ENCODE measurements around the gene AAR2.

Gene AAR2

DNA sequence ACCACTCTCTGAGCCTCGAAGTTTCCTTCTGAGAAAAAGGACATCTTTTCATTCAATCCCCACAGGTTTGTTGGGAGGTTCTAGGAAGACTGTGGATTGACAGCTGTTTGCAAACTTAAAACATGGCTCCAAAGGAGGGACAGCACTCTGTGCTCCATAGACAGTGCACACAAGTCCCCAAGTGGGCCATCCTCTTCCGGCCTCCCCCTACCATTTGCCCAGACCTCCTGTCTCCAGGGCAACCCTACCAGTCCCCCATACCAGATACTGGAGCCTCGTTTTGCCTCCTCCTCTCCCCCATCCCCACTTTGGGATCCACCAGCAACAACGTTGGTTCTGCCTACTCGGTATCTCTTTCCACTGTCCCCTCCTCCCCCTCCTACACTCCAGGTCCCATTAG is 61.4 kb downstream of the AAR2 start:
- Histone ChIP-seq H2AFZ (ENCODE audit: insufficient read depth, low read length, poor library complexity) (no peak overlapping the region), H3K4me2 (ENCODE audit: low read length) (no peak overlapping the region), H3K79me2 (ENCODE audit: control insufficient read depth, insufficient read depth, low read length, poor library complexity) (no peaks in the 10 kb centered on the region), H3K27ac (ENCODE audit: low read depth, low read length) (no peak overlapping the region), H3K14ac (ENCODE audit: low read length) (no peak overlapping the region), H3K18ac (ENCODE audit: low read length) (no peak overlapping the region), H2BK12ac (ENCODE audit: low read length) (no peak overlapping the region), H3K4me1 (ENCODE audit: control insufficient read depth in 1 of 2, insufficient read depth in 2 of 2, low read length in 2 of 2) (no peaks in the 10 kb centered on the region), H3K79me1 (ENCODE audit: low read length) (no peaks in the 10 kb centered on the region), H3K27me3 (ENCODE audit: insufficient read depth, low read length) (no peaks in the 10 kb centered on the region), H2AK5ac (ENCODE audit: low read length) (no peak overlapping the region), H3K23ac (ENCODE audit: low read length) (no peak overlapping the region), H3K4ac (ENCODE audit: low read depth, low read length) (no peak overlapping the region), H2BK120ac (ENCODE audit: insufficient read depth, low read length, poor library complexity) (no peak overlapping the region), H3K9ac (ENCODE audit: low read length) (no peak overlapping the region), H3K36me3 (ENCODE audit: control insufficient read depth in 1 of 2, insufficient read depth in 2 of 2, low read length in 2 of 2) (no peaks in the 10 kb centered on the region), H4K91ac (ENCODE audit: low read depth, low read length) (no peak overlapping the region), H2BK5ac (ENCODE audit: low read depth, low read length, poor library complexity) (no peak overlapping the region), H3K4me3 (ENCODE audit: low read depth, low read length) (no peak overlapping the region), H3K9me3 (ENCODE audit: insufficient read depth, low read depth, low read length) (peaks cover 2% of the 10 kb centered on the region), H4K8ac (ENCODE audit: low read depth, low read length) (no peak overlapping the region), H4K12ac (ENCODE audit: low read depth, low read length) (no peak overlapping the region)
- WGBS (ENCODE audit: extremely low coverage, insufficient coverage, insufficient read length) = no CpG with 5 or more reads among the region's 5 CpGs
- DNase-seq = no peak

- no peak overlapping the region for H2AFZ ChIP-seq (ENCODE audit: insufficient read depth, low read length, poor library complexity)
- H3K23ac ChIP-seq (ENCODE audit: low read length) = no peak overlapping the region
- no peak overlapping the region for H2BK5ac ChIP-seq (ENCODE audit: low read depth, low read length, poor library complexity)
- no peak overlapping the region for H2AK5ac ChIP-seq (ENCODE audit: low read length)
- H3K4me2 ChIP-seq (ENCODE audit: low read length) = no peak overlapping the region
- H3K4me1 ChIP-seq (ENCODE audit: control insufficient read depth in 1 of 2, insufficient read depth in 2 of 2, low read length in 2 of 2) = no peaks in the 10 kb centered on the region
- peaks cover 4% of the 10 kb centered on the region for H3K27me3 ChIP-seq (ENCODE audit: insufficient read depth, low read length)
- no peak overlapping the region for H3K18ac ChIP-seq (ENCODE audit: low read length)
- no peak overlapping the region for H2BK12ac ChIP-seq (ENCODE audit: low read length)
- H3K9ac ChIP-seq (ENCODE audit: low read length) = no peak overlapping the region
- no peak overlapping the region for H2BK120ac ChIP-seq (ENCODE audit: insufficient read depth, low read length, poor library complexity)
- H4K91ac ChIP-seq (ENCODE audit: low read depth, low read length) = no peak overlapping the region
- H3K36me3 ChIP-seq (ENCODE audit: control insufficient read depth in 1 of 2, insufficient read depth in 2 of 2, low read length in 2 of 2) = no peaks in the 10 kb centered on the region
- H4K12ac ChIP-seq (ENCODE audit: low read depth, low read length) = no peak overlapping the region
- H3K27ac ChIP-seq (ENCODE audit: low read depth, low read length) = no peak overlapping the region
- H3K79me2 ChIP-seq (ENCODE audit: control insufficient read depth, insufficient read depth, low read length, poor library complexity) = no peaks in the 10 kb centered on the region
- H3K9me3 ChIP-seq (ENCODE audit: insufficient read depth, low read depth, low read length) = peaks cover 2% of the 10 kb centered on the region
- no peak for DNase-seq
- H3K4ac ChIP-seq (ENCODE audit: low read depth, low read length) = no peak overlapping the region
- H3K79me1 ChIP-seq (ENCODE audit: low read length) = no peaks in the 10 kb centered on the region
- no peak overlapping the region for H4K8ac ChIP-seq (ENCODE audit: low read depth, low read length)
- WGBS (ENCODE audit: extremely low coverage, insufficient coverage, insufficient read length) = no CpG with 5 or more reads among the region's 3 CpGs
- no peak overlapping the region for H3K4me3 ChIP-seq (ENCODE audit: low read depth, low read length)
- H3K14ac ChIP-seq (ENCODE audit: low read length) = no peak overlapping the region
These were observed 61.8 kb downstream of the AAR2 start for GRCh38 chr20:36298061-36298460.

DNA sequence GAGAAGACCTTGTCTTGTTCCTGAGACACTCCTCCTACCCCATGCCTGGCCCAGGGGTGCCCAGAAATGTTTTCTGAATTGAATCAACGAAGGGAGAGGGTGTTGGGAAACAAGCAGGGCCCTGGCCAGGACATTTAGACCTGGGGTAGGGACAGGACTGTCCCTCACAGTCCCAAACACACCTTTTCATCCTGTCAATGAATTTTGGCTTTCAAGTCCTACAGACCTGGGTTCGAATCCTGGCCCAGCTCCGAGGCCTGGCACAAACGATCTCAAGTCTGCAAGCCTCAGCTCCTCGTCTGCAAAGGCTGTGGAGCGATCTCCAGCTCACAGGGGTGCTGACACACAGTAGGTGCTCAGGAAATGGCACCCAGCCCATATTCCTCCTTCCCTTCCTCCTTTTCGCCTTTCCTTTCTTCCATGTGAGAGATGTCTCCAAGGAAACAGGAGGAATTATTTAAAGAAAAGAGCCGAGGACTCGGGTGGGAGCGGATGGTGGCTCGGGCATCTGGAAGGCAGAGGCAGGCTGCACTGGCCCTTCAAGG is 62.6 kb downstream of the AAR2 start:
- no peak overlapping the region for H2BK5ac ChIP-seq (ENCODE audit: low read depth, low read length, poor library complexity)
- H2AFZ ChIP-seq (ENCODE audit: insufficient read depth, low read length, poor library complexity) = no peak overlapping the region
- no peak overlapping the region for H4K91ac ChIP-seq (ENCODE audit: low read depth, low read length)
- H3K27ac ChIP-seq (ENCODE audit: low read depth, low read length) = no peak overlapping the region
- no peak overlapping the region for H4K12ac ChIP-seq (ENCODE audit: low read depth, low read length)
- peaks cover 6% of the 10 kb centered on the region for H3K27me3 ChIP-seq (ENCODE audit: insufficient read depth, low read length)
- H3K9ac ChIP-seq (ENCODE audit: low read length) = no peak overlapping the region
- no peaks in the 10 kb centered on the region for H3K4me1 ChIP-seq (ENCODE audit: control insufficient read depth in 1 of 2, insufficient read depth in 2 of 2, low read length in 2 of 2)
- no peak overlapping the region for H3K4me3 ChIP-seq (ENCODE audit: low read depth, low read length)
- no peak overlapping the region for H3K14ac ChIP-seq (ENCODE audit: low read length)
- H3K9me3 ChIP-seq (ENCODE audit: insufficient read depth, low read depth, low read length) = peaks cover 2% of the 10 kb centered on the region
- H3K4ac ChIP-seq (ENCODE audit: low read depth, low read length) = no peak overlapping the region
- no peak overlapping the region for H4K8ac ChIP-seq (ENCODE audit: low read depth, low read length)
- no peak overlapping the region for H2BK120ac ChIP-seq (ENCODE audit: insufficient read depth, low read length, poor library complexity)
- H2AK5ac ChIP-seq (ENCODE audit: low read length) = no peak overlapping the region
- no peak overlapping the region for H2BK12ac ChIP-seq (ENCODE audit: low read length)
- H3K79me2 ChIP-seq (ENCODE audit: control insufficient read depth, insufficient read depth, low read length, poor library complexity) = no peaks in the 10 kb centered on the region
- H3K4me2 ChIP-seq (ENCODE audit: low read length) = no peak overlapping the region
- H3K18ac ChIP-seq (ENCODE audit: low read length) = no peak overlapping the region
- no peak overlapping the region for H3K23ac ChIP-seq (ENCODE audit: low read length)
- no peaks in the 10 kb centered on the region for H3K79me1 ChIP-seq (ENCODE audit: low read length)
- no peak for DNase-seq
- H3K36me3 ChIP-seq (ENCODE audit: control insufficient read depth in 1 of 2, insufficient read depth in 2 of 2, low read length in 2 of 2) = no peaks in the 10 kb centered on the region
- no CpG with 5 or more reads among the region's 11 CpGs for WGBS (ENCODE audit: extremely low coverage, insufficient coverage, insufficient read length)

GRCh38 chr20:36299459-36299858 is 63.2 kb downstream of the AAR2 start:
- Histone ChIP-seq H3K4me3 (ENCODE audit: low read depth, low read length) (no peak overlapping the region), H4K12ac (ENCODE audit: low read depth, low read length) (no peak overlapping the region), H3K23ac (ENCODE audit: low read length) (no peak overlapping the region), H2BK120ac (ENCODE audit: insufficient read depth, low read length, poor library complexity) (no peak overlapping the region), H3K4ac (ENCODE audit: low read depth, low read length) (no peak overlapping the region), H3K36me3 (ENCODE audit: control insufficient read depth in 1 of 2, insufficient read depth in 2 of 2, low read length in 2 of 2) (no peaks in the 10 kb centered on the region), H3K9me3 (ENCODE audit: insufficient read depth, low read depth, low read length) (peaks cover 2% of the 10 kb centered on the region), H3K27me3 (ENCODE audit: insufficient read depth, low read length) (peaks cover 8% of the 10 kb centered on the region), H2BK5ac (ENCODE audit: low read depth, low read length, poor library complexity) (no peak overlapping the region), H3K79me2 (ENCODE audit: control insufficient read depth, insufficient read depth, low read length, poor library complexity) (no peaks in the 10 kb centered on the region), H3K4me1 (ENCODE audit: control insufficient read depth in 1 of 2, insufficient read depth in 2 of 2, low read length in 2 of 2) (no peaks in the 10 kb centered on the region), H3K4me2 (ENCODE audit: low read length) (no peak overlapping the region), H4K91ac (ENCODE audit: low read depth, low read length) (no peak overlapping the region), H3K14ac (ENCODE audit: low read length) (no peak overlapping the region), H3K27ac (ENCODE audit: low read depth, low read length) (no peak overlapping the region), H2AFZ (ENCODE audit: insufficient read depth, low read length, poor library complexity) (no peak overlapping the region), H4K8ac (ENCODE audit: low read depth, low read length) (no peak overlapping the region), H2BK12ac (ENCODE audit: low read length) (no peak overlapping the region), H3K18ac (ENCODE audit: low read length) (no peak overlapping the region), H3K9ac (ENCODE audit: low read length) (no peak overlapping the region), H2AK5ac (ENCODE audit: low read length) (no peak overlapping the region), H3K79me1 (ENCODE audit: low read length) (no peaks in the 10 kb centered on the region)
- WGBS (ENCODE audit: extremely low coverage, insufficient coverage, insufficient read length) = 100% methylated on average over 1 of the region's 4 CpGs
- no peak for DNase-seq
